Measurements from ENCODE around the gene CCNI2.

DNA sequence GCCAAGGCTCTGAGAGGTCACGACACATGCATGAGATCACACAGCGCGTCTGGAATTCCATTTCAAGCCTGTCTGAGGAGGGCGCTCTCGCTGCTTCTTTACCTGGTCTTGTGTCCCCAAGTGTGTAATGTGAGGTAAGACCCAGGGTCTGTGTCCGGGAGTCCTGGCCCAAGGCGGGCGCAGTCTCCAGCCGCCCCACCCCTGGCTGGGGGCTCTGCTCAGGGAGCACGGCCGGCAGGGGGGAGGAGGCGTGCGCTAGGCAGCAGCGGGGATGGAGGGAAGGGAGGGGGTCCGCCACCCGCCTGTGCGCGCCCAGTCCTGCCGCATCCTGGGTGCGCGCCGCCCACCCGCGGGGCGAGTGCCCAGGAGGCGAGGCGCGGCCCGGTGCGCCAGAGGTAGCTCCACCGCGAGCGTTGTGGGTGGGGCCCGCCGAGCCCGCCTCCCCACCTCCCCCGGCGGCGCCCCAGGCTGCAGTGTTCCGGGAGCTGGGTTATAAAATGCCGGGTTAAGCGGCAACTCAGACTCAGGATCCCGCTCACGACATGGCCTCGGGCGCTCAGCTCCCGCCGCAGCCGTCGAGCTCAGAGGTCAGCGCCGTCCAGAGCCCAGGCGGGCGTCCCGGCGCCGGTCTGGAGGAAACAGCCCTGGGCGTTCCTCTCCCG lies at the start of gene CCNI2:
- TF ChIP-seq, protein P1, sequence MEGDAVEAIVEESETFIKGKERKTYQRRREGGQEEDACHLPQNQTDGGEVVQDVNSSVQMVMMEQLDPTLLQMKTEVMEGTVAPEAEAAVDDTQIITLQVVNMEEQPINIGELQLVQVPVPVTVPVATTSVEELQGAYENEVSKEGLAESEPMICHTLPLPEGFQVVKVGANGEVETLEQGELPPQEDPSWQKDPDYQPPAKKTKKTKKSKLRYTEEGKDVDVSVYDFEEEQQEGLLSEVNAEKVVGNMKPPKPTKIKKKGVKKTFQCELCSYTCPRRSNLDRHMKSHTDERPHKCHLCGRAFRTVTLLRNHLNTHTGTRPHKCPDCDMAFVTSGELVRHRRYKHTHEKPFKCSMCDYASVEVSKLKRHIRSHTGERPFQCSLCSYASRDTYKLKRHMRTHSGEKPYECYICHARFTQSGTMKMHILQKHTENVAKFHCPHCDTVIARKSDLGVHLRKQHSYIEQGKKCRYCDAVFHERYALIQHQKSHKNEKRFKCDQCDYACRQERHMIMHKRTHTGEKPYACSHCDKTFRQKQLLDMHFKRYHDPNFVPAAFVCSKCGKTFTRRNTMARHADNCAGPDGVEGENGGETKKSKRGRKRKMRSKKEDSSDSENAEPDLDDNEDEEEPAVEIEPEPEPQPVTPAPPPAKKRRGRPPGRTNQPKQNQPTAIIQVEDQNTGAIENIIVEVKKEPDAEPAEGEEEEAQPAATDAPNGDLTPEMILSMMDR (IDR thresholded peaks at IDR 0.05): no peak
- TF ChIP-seq NR2C2 (CRISPR knock-in tag; IDR thresholded peaks at IDR 0.05) (no peak), FOXK1 (CRISPR knock-in tag; IDR thresholded peaks at IDR 0.05) (peak; percentile 21; the same call in 1 of the 2 replicates)
- TF ChIP-seq, protein P2, sequence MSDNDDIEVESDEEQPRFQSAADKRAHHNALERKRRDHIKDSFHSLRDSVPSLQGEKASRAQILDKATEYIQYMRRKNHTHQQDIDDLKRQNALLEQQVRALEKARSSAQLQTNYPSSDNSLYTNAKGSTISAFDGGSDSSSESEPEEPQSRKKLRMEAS (CRISPR knock-in tag; IDR thresholded peaks at IDR 0.05): no peak

Measured in WTC11 (cell line).